ENCODE data around the gene CMTM4.
"Not testable (repeated sequence)": the region's sequence is repeated elsewhere in the genome, so short reads cannot be mapped to it uniquely, and the experiment has no call there.

The CMTM4 gene

DNA sequence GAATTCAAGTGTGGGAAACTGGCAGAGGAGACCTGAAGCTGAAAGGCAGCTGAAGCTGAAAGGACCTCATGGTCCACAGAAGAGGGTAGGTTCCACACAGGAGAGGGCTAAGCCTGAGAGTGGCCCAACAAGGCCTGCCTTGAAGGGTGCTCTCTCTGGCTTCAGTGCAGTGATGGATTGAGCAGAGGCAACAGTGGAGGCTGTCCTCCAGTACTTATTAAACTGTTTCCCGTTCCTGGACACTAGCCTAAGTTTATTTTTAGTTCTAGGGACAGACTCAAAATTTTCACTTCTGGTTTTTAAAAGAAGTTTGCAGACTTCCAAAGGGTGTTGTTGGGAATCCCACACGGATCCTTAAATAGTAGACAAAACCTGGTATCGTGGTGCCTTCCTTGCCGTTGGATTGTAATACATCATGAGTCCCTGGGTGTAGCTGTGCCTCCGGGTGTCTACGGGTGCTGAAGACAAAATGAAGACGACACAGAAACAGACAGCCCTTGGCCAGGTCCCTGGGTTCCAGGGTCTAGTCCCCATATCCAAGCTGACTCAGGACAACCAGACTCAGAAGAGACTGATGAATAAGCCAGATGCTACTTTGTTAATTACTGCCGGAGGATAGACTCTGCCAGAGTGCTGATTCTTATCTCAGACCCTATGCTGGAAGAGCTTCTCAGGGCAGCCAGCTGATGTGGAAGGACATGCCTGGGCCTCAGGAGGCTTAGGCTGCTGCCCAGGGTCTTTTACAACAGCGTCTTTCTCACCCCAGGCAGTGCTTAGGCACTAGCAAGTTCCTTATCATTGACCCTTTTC, 7.1 kb upstream of the CMTM4 start:
- DNase-seq = no peak

DNA sequence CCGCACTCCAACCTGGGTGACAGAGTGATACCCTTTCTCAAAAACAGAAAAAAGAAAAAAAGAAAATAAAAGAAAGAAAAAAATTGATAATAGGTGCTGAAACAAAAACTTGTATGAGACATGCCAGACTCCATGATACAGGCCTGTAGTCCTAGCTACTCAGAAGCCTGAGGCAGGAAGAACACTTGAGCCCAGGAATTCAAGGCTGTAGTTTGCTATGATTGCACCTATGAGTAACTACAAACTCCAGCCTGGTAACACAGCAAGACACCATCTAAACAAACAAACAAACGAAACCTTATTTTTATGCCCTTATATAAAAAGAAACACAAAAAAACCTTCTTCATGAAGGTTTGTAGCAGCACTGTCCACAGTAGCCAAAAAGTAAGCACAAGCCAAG, 5.0 kb upstream of the CMTM4 start:
- no peak for DNase-seq

DNA sequence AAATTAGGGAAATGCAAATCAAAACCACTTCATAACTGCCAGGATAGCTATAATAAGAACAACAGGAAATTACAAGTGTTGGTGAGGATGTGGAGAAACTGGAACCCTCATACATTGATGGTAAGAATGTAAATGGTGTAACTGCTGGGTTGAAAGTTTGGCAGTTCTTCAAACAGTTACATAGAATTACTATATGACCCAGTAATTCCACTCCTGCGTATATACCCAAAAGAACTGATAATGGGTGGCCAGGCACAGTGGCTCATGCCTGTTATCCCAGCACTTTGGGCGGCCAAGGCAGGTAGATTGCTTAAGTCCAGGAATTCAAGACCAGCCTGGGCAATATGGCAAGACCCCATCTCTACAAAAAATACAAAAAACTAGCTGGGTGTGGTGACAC, 4.5 kb upstream of the CMTM4 start:
- DNase-seq = no peak

DNA sequence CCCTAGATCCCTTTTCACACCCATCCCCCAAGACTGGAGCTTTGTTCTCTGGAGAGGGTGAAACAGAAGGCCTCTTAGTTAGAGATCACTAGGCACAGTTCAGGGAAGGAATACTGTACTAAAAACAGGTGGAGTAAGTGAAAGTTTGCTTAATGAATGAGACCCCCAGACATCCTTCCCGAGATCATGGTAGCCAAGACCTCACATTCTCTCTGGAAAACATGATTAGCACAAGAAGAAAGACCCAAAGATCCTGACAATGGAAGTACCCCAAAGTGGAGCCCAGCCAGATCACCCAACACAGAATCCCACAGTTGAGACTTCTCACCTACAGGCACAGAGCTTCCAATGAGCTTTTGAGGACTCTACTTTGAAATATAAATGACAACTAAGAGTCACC, 3.4 kb upstream of the CMTM4 start:
- DNase-seq = no peak

DNA sequence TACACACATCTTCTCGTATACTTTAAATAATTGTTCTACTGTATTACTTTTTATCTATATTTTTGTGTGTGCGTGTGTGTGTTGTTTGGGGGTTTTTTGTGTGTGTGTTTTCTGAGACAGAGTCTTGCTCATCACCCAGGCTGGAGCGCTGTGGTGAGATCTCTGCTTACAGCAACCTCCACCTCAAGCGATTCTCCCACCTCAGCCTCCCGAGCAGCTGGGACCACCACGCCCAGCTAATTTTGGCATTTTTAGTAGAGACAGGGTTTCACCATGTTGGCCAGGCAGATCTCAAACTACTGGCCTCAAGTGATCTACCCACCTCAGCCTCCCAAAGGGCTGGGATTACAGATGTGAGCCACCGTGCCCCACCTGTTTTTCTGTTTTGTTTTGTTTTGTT, 1.5 kb upstream of the CMTM4 start:
- no peak for DNase-seq

DNA sequence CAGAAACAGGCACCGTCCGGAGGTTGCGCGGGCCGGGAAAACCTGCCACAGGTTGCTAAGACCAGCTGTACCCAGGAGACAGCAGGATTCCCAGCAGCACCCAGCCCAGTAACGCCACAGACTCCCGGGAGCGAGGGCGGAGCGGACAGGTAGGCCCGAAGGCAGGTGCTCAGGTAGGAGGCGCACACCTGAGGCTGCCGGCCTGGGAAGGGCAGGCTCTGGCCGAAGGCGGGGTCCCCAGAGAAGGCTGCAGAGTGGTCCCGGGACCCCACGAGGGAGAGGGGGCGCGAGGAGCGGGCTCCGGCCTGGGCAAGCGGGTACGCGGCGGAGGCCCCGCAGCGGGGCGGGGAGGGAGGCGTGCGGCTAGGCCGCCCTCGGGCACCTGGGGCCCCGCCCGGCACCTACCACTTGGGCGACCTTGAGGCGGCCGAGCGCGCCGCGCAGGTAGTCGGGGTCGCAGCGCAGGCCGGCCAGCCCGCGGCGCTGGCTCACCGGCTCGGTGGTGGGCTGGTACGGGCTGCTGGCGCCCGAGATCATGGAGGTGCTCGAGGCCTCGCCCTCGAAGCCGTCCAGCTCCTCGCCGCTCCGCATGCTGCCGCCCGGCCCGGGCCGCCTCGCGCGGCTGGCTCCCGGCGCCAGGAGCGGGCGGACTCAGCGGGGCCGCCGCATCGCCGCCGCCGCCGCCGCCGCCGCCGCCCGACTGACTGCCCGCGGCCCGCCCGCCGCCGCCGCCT, 441 bp downstream of the CMTM4 start:
- no peak for DNase-seq

DNA sequence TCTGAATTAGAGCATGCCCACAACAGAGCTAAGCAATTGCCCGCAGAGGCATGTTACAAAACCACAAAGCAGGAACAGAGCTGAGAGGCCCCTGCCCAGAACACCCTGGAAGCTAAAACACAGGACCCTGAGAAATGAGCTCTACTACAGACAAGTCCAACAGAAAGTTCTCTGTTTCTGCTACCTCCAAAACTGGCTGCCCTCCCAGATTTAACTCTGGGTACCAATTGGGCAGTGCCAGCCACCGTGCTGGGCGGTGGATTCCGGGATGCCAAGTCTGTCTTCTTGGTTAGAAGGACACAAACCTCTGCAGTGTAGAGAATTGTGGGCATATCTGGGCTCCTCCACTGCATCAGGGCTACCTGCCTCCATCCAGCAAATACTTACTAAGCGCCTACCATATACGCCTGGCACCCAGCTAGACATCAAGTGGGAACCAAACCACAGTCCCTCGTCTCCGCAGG, 1.0 kb downstream of the CMTM4 start:
- DNase-seq = no peak

DNA sequence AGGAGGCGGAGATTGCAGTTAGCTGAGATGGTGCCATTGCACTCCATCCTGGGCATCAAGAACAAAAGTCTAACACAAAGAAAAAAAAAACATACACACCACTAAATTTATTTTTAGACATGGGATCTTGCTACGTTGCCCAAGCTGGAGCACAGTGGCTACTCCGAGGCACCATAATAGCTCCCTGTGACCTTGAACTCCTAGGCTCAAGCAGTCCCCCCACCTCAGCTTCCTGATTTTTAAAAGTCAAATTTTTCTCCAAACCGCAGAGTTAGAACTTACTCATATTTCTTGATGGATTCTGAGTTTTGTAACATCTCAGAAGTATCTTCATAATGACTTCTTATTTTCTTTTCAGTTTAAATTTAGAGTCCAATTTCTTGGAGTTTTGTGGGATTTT, 3.4 kb downstream of the CMTM4 start:
- no peak for DNase-seq

DNA sequence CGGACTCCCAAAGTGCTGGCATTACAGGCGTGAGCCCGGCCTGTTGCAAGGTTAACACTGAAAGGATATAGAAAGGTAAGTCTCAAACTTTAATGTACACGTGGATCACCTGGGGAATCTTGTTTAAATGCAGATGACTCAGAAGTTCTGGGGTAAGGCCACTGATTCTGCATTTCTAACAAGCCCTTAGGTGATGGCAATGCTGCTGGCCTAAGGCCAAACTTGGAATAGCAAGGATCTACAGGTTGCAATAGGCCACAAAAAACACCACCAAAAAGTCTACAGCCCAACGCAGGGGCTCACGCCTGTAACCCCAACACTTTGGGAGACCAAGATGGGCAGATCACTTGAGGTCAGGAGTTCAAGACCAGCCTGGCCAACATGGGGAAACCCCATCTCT, 4.2 kb downstream of the CMTM4 start:
- DNase-seq = no peak

DNA sequence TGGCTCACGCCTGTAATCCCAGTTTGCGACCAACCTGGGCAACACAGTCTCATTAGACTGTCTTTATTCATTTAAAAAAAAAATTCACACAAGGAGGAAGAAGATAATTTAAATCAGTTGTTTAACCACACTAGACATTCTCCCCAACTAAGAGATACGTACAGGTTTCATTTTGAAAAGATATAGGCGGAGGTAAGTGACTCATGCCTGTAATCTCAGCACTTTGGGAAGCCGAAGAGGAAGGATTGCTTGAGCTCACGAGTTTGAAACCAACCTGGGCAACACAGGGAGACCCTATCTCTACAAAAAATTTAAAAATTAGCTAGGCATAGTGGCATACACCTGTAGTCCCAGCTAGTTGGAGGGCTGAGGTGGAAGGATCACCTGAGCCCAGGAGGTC, 5.3 kb downstream of the CMTM4 start:
- DNase-seq = no peak

DNA sequence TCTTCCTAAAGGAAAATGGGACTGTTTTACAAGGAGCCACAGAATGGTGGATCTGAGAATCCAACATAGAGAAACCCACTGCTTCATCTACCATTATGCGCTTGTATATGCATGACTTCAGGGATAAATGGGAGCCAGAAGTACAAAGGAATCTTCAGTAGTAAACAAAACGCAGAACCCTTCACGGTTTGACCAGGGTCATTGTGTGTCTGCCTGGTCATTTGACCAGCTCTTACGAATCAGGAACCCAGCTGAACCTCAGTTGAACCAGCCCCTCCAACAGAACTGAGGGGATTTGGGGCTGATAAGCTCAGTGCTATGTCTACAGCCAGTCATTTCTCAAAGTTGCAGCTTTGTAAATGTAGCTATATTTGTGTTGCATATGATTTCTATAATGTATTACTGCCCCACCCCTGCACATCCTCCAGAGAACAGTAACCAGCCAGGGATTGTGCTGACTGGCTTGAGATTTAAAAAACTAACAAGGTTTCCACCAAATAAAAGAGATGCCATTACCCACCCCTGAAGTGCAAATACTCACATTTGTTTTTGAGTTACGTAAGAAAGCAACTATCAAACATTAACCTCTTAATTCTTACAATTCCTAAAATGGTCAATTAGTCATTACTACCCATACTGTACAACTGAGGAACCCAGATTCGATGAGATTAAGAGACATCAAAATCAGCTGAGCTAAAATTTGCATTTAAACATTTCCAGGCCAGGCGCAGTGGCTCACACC, 6.3 kb downstream of the CMTM4 start:
- DNase-seq = no peak

DNA sequence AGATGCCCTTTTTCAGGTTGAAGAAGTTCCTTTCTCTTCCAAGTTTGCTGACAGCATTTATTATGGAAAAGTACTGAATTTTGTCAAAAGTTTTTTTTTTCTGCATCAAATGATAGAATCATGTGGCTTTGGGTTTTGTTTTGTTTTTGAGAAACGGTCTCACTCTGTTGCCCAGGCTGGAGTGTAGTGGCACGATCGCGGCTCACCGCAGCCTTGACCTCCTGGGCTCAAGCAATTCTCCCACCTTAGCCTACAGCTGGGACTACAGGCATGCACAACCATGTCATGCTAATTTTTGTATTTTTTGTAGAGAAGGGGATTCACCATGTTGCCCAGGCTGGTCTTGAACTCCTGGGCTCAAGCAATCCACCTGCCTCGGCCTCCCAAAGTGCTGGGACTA, 7.3 kb downstream of the CMTM4 start:
- DNase-seq = no peak

DNA sequence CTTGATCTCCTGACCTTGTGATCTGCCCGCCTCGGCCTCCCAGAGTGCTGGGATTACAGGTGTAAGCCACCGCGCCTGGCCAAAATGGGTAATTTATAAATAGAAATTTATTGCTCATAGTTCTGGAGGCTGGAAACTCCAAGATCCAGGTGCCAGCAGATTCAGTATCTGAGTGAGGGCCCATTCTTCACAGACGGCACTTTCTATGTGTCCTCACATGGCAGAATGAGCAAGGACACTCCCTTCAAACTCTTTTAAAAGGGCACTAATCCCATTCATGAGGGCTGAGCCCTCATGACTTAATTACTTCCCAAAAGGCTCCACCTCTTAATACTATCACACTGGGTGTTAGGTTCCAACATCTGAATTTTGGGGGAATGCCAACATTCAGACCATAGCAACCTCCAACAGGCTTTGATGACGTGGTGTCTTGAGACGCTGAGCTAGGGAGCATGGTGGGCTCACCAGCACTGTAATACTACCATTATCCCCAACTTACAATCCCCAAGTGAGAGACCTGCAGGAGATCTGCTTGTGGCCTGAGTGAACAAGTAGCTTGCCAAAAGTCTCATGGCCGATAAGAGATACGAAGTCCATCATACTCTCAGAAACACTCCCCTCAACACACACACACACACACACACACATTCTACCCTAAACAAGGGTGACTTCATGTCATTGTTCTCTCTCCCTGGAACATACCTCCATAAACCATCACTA, 8.5 kb downstream of the CMTM4 start:
- no peak for DNase-seq

DNA sequence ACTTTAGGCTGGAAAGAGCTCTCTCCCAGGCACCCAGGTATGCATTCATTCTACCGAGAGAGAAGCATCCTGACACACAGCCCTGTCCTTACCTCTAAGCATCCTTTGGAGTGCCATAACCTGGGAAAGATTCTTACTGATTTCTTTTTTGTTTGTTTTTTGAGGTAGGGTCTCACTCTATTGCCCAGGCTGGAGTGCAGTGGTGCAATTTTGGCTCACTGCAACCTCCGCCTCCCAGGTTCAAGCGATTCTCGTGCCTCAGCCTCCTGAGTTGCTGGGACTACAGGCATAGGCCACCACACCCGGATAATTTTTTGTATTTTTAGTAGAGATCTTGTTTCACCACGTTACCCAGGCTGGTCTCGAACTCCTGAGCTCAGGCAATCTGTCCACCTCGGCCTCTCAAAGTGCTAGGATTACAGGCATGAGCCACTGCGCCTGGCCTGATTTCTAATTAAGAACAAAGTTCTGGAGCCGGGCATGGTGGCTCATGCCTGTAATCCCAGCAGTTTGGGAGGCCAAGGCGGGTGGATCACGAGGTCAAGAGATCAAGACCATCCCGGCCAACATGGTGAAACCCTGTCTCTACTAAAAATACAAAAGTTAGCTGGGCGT, 10.9 kb downstream of the CMTM4 start:
- not testable (repeated sequence) for DNase-seq

DNA sequence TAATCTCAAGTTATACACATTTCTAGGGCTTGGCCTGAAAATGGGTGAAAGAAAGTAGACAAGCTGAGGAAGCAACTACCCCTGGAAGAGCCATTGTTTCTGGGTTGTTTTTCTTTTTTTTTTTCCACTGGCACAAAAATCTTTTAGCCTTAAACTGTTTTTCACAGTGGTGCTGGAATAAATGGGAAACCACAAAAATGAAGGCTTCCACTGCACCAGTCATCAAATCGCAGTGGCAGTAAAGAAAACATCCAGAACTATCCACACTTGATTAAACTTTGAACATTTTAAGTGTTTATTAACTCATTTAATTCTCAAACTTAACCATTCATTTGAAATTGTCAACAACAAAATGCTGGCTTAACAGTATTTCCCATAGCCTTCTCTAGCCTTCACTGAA, 14.3 kb downstream of the CMTM4 start:
- no peak for DNase-seq

DNA sequence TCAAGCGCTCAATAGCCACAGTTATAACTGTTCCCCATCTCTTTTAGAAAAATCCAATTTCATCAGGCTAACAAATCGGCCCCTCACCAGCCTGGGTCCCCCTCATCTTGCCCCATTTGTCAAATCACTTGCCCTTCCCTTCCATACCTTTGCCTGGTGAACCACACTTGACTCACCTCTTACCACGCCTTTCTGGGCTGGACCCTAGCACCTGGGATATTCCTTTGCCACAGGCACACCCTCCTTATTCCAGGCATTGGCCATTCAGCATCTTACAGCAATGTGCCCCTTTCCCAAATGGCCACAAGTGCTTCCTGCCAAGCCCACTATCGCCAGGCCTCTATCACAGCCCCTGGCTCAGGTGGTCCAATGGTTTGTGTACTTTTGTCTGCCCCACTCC, 14.9 kb downstream of the CMTM4 start:
- no peak for DNase-seq

DNA sequence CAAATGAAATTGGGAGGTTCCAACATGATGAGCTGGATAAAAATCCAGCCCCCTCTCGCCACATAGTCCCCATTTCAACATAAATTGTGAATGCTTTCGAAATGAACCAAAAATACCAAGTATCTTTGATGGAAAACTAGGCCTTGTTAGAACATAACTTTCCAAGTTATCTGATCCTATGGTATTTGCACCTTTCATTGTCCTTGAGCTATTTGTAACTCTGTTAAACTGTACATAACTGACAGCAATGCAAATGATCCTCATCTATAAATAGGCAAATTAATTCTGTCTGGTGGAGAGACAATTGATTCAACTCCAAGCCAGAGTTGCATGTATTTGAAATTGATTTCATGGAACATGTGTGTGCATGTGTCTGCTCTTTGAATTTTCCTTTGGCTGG, 18.2 kb downstream of the CMTM4 start:
- no peak for DNase-seq

DNA sequence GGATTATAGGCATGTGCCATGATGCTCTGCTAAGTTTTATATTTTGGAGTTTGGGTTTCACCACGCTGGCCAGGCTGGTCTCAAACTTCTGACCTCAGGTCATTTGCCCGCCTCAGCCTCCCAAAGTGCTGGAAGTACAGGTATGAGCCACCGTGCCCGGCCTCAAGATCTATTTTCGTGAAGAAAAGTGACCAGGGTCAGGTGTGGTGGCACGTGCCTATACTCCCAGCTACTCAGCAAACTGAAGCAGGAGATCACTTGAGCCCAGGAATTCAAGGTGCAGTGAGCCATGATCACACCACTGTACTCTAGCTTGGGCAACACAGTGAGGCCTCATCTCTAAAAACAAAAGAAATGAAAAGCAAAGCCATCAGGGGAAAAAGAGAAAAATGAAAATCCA, 18.7 kb downstream of the CMTM4 start:
- DNase-seq = no peak

DNA sequence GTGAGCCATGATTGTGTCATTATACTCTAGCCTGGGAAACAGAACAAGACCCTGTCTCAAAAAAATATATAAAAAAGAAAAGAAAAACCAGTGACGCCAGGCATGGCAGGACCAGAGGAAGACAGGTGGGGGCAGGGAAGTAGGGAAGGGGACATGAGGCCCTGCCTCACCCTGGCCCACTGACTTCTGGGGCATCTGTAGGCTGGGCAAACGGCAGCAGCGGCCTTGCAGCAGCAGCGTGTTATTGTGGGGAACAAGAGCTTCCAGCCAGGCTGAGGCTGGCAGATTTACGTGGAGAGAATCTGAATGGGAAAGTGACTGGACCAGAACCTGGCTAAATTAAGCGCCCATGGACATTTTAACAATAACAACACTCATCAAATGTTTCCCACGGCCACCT, 19.4 kb downstream of the CMTM4 start:
- DNase-seq = no peak

DNA sequence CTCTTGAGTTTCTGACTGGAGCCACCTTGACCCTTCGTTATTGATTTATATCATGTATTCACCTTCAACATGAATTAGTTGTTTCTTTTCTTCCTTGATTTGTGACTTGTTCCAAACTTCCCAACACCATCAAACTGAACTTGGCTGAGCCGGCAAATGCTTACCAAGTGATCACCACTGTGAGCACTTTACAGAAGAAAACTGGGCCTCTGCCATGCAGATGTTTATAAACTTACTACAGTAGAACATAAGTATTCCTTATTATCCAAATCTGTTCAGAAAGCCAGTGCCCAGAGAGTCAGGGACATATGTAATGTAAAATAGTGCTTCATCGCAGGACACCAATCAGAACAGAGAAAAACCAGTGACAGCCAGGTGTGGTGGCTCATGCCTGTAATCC, 19.9 kb downstream of the CMTM4 start:
- DNase-seq = no peak

DNA sequence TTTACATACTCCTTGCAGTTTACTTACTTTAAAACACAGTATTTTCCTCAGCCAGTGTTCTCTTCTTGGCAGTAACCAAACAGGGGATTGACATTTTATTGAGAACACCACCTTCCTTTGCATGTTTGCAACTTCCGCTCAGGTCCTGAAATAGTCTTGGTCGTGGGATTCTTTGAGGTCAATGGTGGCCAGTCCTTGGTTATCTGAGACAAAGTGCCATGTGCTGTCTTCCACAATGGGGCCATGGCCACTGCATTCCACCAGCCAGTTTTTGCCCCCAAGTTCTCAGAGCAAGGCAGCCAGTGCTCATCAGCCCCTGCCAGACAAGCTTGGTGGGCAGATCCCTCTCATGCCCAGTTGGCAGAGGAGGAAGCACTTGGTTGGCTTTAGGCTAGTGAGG, 22.9 kb downstream of the CMTM4 start:
- DNase-seq = no peak

DNA sequence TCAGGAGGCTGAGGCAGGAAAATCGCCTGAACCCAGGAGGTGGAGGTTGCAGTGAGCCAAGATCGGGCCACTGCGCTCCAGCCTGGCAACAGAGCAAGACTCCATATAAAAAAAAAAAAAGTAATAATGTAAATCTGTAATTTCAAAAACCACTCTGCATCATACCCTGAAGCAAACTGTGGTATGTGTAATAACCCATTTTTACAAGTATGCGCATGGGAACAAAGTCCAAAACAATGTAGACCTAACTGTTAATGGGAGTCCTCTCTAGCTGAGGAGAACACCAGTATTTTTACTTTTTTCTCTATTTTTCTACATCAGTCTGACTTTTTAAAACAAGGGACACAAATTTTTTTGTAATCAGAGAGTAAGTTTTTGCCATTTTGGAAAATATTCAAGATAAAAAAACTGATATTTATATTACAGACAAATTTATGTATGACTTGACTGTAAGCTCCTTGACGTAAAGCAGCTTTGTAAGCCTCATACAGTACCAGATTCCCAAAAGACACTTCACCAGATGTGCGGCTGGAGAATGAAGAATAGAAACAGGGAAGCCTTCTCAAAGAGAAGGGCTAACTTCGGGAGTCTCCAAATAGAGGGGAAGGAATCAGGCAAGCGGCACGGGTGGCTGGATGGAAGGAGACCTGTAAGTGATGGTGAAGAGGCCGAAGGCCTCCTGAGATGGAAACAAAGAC, 25.7 kb downstream of the CMTM4 start:
- no peak for DNase-seq

All from T1000 (cell line).